CD4-positive, CD25-positive, alpha-beta regulatory T cell (primary cell): ENCODE results near the gene VPS54. TPM values are rescaled to one million over a fixed set of nuclear protein-coding genes. Genes with fewer than 3 reads are reported as not detected.

Source experiments
- ATAC-seq, 2 donors: fragments of 150-1000 bp; cut with Tn5 transposase; one replicate each; pipeline ENCODE4 v1.10.0; 2021; ENCODE audit warnings: low read depth in 2 of 2, moderate number of reproducible peaks in 2 of 2, moderate library complexity in 1 of 2
- DNase-seq, 3 donors: peaks; one replicate each; pipeline versions ENCODE4 v3.0.0 to v3.0.0-alpha.2; 2012 to 2022; ENCODE audit warnings: mixed read lengths in 1 of 3
- H3K27ac ChIP-seq: one replicate; pipeline ENCODE4 v1.7.0; 2013; ENCODE audit warnings: mild to moderate bottlenecking, low read length; ENCODE audit not compliant: insufficient read depth, poor library complexity, severe bottlenecking
- H3K27me3 ChIP-seq: one replicate; pipeline ENCODE4 v1.7.0; 2013; ENCODE audit warnings: low read length; ENCODE audit not compliant: control insufficient read depth, insufficient read depth
- H3K36me3 ChIP-seq: one replicate; pipeline ENCODE4 v1.7.0; 2013; ENCODE audit warnings: mild to moderate bottlenecking, low read length, moderate library complexity; ENCODE audit not compliant: control insufficient read depth, insufficient read depth
- H3K4me1 ChIP-seq: 2 replicates; pipeline ENCODE4 v1.7.0; 2013; ENCODE audit warnings: mild to moderate bottlenecking, low read length; ENCODE audit not compliant: insufficient read depth, control insufficient read depth, poor library complexity, severe bottlenecking
- H3K4me3 ChIP-seq: one replicate; pipeline ENCODE4 v1.7.0; 2013; ENCODE audit warnings: low read depth, mild to moderate bottlenecking, low read length, moderate library complexity
- H3K9me3 ChIP-seq, 2 experiments: 1 replicate in 1 of 2; 2 replicates in 1 of 2; pipeline ENCODE4 v1.7.0; 2013; ENCODE audit warnings: low read length in 2 of 2, mild to moderate bottlenecking in 1 of 2, moderate library complexity in 1 of 2; ENCODE audit not compliant: control insufficient read depth in 2 of 2
- H3K27ac Mint-ChIP-seq, 3 donors: one replicate each; pipeline ENCODE4 v1.8.0; 2020 to 2022; ENCODE audit warnings: mild to moderate bottlenecking in 3 of 3, mixed read lengths in 3 of 3, moderate library complexity in 2 of 3
- H3K27me3 Mint-ChIP-seq: one replicate; pipeline ENCODE4 v1.8.0; 2022; ENCODE audit warnings: mild to moderate bottlenecking, mixed read lengths
- H3K36me3 Mint-ChIP-seq: one replicate; pipeline ENCODE4 v1.8.0; 2020; ENCODE audit warnings: mixed read lengths
- H3K4me1 Mint-ChIP-seq, 4 donors: one replicate each; pipeline ENCODE4 v1.8.0; 2020 to 2022; ENCODE audit warnings: mixed read lengths in 4 of 4, mild to moderate bottlenecking in 1 of 4
- H3K4me3 Mint-ChIP-seq, 4 donors: one replicate each; pipeline ENCODE4 v1.8.0; 2020 to 2022; ENCODE audit warnings: mild to moderate bottlenecking in 4 of 4, mixed read lengths in 4 of 4, moderate library complexity in 3 of 4
- H3K9me3 Mint-ChIP-seq, 7 donors: one replicate each; pipeline ENCODE4 v1.8.0; 2020 to 2022; ENCODE audit warnings: mixed read lengths in 7 of 7, mild to moderate bottlenecking in 3 of 7, moderate library complexity in 2 of 7
- polyA plus RNA-seq, 4 donors: library from polyadenylated mRNA; unstranded; fragments of 300-500 nt; fragmentation: Illumina TruSeq; gene quantifications; one replicate each; pipeline ENCODE4 v1.2.3, GENCODE V29; 2021
- total RNA-seq: library from RNA; stranded (reverse); gene quantifications from one replicate; pipeline ENCODE4 v1.2.3, GENCODE V29; 2022

Gene VPS54
- total and polyA plus RNA-seq, 5 donors from 2014 or later: 6.4 to 20.7 (median 12.2) TPM

DNA sequence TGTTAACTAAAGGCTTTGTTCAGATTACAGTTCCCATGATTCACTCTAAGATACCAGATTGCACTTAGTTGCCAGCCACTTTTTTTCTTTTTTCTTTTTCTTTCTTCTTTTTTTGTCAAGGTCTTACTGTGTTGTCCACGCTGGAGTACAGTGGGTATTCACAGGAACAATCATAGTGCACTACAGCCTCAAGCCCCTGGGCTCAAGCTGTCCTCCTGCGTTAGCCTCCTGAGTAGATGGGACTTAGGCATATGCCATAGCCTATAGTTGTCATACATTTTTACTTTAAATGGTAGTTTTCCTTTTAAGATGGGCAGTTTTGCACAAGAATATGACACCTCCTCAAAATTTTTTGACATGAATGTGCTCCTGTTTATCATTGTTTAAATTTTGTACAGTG is 175.4 kb downstream of the VPS54 start:
- no peaks in the 10 kb centered on the region for H3K36me3 ChIP-seq
- peak overlapping the region; percentile 96 for H3K4me3 ChIP-seq
- no peaks in the 10 kb centered on the region for H3K9me3 ChIP-seq
- DNase-seq (no peak), ATAC-seq (no peak)
- Mint-ChIP-seq H3K36me3 (peaks cover 19% of the 10 kb centered on the region), H3K27ac (peak overlapping the region; percentile 5 to 91 (median 20)), H3K27me3 (peaks cover 6% of the 10 kb centered on the region), H3K4me1 (peaks cover 25 to 80% (median 65%) of the 10 kb centered on the region in 4 donors), H3K4me3 (peak overlapping the region; percentile 87 to 99 (median 94)), H3K9me3 (peaks cover 0 to 3% (median 0%) of the 10 kb centered on the region in 7 donors)
- H3K27me3 ChIP-seq: no peaks in the 10 kb centered on the region
- H3K4me1 ChIP-seq: peaks cover 65% of the 10 kb centered on the region
- H3K27ac ChIP-seq: peak overlapping the region; percentile 18

DNA sequence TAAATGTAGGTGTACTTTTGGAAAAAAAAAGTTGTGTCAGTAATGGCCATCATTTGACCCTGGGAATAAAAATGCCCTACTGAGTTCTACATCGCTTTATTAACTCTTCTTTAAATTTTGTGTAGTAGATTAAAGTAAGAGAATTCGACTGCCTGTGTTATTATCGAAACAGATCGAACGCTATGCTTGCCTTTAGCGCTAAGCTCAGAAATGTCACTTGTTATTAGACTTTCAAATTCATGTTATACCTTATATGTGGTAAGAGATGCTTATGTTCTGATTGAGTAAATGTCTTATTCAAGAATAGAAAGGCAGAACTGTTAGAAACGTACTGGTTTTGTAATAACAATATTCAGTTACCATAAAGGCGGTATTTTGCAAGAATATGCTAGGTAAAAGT is 176.1 kb downstream of the VPS54 start:
- DNase-seq (no peak), ATAC-seq (no peak)
- peak overlapping the region; percentile 96 for H3K4me3 ChIP-seq
- H3K36me3 Mint-ChIP-seq: peaks cover 18% of the 10 kb centered on the region
- H3K4me3 Mint-ChIP-seq: peak overlapping the region; percentile 92 to 100 (median 97)
- peaks cover 6% of the 10 kb centered on the region for H3K27me3 Mint-ChIP-seq
- H3K4me1 ChIP-seq: peaks cover 61% of the 10 kb centered on the region
- peaks cover 24 to 75% (median 62%) of the 10 kb centered on the region in 4 donors for H3K4me1 Mint-ChIP-seq
- no peaks in the 10 kb centered on the region for H3K36me3 ChIP-seq
- peak overlapping the region; percentile 89 for H3K27ac ChIP-seq
- no peaks in the 10 kb centered on the region for H3K27me3 ChIP-seq
- H3K27ac Mint-ChIP-seq: peak overlapping the region; percentile 14 to 99 (median 99)
- H3K9me3 ChIP-seq: no peaks in the 10 kb centered on the region
- H3K9me3 Mint-ChIP-seq: peaks cover 0 to 3% (median 0%) of the 10 kb centered on the region in 7 donors

DNA sequence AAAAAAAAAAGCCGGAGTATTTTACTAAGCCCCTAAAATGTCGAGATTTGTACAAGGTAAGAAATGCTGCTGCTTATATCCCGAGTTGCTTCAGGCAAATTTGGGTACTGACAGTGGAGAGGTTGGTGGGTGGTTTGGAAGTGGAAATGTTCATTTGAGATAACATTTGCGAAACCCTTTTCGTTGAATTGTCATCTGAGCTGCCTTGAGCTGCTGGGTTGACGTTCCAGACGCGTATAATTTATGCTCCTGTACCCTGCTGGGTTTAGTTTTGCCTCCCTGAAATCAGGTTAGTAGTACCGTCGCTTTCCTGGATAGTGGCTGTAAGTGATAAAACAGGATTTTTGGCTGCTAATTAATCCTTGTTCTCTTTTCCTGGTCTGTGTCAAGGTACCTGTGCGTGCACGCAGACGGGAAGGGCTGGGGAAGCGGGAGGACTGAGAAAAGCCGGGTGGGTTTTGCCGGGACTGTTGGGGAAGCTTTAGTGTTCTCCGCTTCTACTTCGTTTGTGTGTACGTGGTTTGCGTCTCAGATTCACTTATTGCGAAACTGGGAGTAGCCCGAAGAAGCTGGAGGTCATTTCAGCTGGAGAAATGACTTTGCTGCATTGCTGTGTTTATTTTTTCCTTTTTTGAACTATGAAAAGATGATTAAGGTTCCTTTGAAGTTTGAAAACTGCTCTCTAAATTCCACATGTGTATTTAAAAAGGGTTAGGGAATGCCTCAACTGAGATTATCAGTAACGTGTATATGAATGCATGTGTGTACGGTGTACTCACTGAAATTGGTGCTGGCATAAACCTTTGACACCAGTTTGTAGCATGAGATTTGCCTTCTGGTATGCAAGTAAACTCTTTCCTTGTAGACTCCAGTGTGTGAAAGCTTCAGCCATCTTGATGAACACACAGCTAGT is 176.8 kb downstream of the VPS54 start:
- no peaks in the 10 kb centered on the region for H3K27me3 ChIP-seq
- Mint-ChIP-seq H3K36me3 (peaks cover 11% of the 10 kb centered on the region), H3K4me1 (peaks cover 23 to 68% (median 55%) of the 10 kb centered on the region in 4 donors), H3K4me3 (peak overlapping the region; percentile 92 to 100 (median 97)), H3K27ac (peak overlapping the region; percentile 99), H3K27me3 (peaks cover 6% of the 10 kb centered on the region), H3K9me3 (peaks cover 0 to 3% (median 0%) of the 10 kb centered on the region in 7 donors)
- H3K4me1 ChIP-seq: peaks cover 56% of the 10 kb centered on the region
- ATAC-seq: no peak
- H3K4me3 ChIP-seq: peak overlapping the region; percentile 96
- H3K9me3 ChIP-seq: no peaks in the 10 kb centered on the region
- peak in 1 of 3 donors; percentile 41 for DNase-seq
- H3K36me3 ChIP-seq: no peaks in the 10 kb centered on the region
- H3K27ac ChIP-seq: peak overlapping the region; percentile 89

Other genes starting within 250 kb of the VPS54 start
- 118 TPM for gene UGP2, start 177.5 kb downstream of the VPS54 start, total RNA-seq
- 100 to 1,000 TPM; 200 to 279 (median 220) TPM for gene UGP2, start 177.5 kb downstream of the VPS54 start, polyA plus RNA-seq
- gene PELI1, start 125.0 kb upstream of the VPS54 start, total RNA-seq: 405 TPM
- 10 to 100 TPM; 32.9 to 39.8 (median 33.8) TPM for gene PELI1, start 125.0 kb upstream of the VPS54 start, polyA plus RNA-seq